Neuronal stem cell (in vitro differentiated cells): Measurements from ENCODE around the gene OSBPL2.
A peak's percentile ranks its signal among the peaks of the same experiment; 100 is the strongest.

ENCODE experiments used
- DNase-seq: peaks from one replicate; pipeline ENCODE4 v3.0.0-alpha.2; 2013; ENCODE audit warnings: low spot score
- H2AFZ ChIP-seq: one replicate; pipeline ENCODE4 v1.6.1; 2013; ENCODE audit warnings: mild to moderate bottlenecking, low read length, inconsistent platforms
- H2AK5ac ChIP-seq: 2 replicates; pipeline ENCODE4 v1.6.1; 2013; ENCODE audit warnings: low read depth, mild to moderate bottlenecking, inconsistent platforms, low read length, moderate library complexity, mixed read lengths
- H2BK120ac ChIP-seq: 2 replicates; pipeline ENCODE4 v1.6.1; 2013; ENCODE audit warnings: low read depth, mild to moderate bottlenecking, inconsistent platforms, low read length, moderate library complexity, mixed read lengths
- H2BK12ac ChIP-seq: one replicate; pipeline ENCODE4 v1.6.1; 2013; ENCODE audit warnings: low read length, inconsistent platforms
- H2BK15ac ChIP-seq: 2 replicates; pipeline ENCODE4 v1.6.1; 2013; ENCODE audit warnings: mild to moderate bottlenecking, low read length, inconsistent platforms, mixed read lengths
- H2BK5ac ChIP-seq: one replicate; pipeline ENCODE4 v1.6.1; 2013; ENCODE audit warnings: inconsistent platforms, mild to moderate bottlenecking, low read length, moderate library complexity
- H3K14ac ChIP-seq: one replicate; pipeline ENCODE4 v1.6.1; 2013; ENCODE audit warnings: low read length, inconsistent platforms
- H3K18ac ChIP-seq: 2 replicates; pipeline ENCODE4 v1.6.1; 2013; ENCODE audit warnings: low read length, inconsistent platforms
- H3K23ac ChIP-seq: 2 replicates; pipeline ENCODE4 v1.6.1; 2013; ENCODE audit warnings: low read depth, mild to moderate bottlenecking, mixed read lengths, low read length, inconsistent platforms; ENCODE audit not compliant: poor library complexity
- H3K27ac ChIP-seq: replicated peaks from 3 replicates; pipeline ENCODE4 v1.5.1; 2013; ENCODE audit warnings: low read length, inconsistent platforms
- H3K27me3 ChIP-seq, 3 experiments: 2 replicates each; pipeline ENCODE4 v1.6.1; 2013; ENCODE audit warnings: low read length in 3 of 3, mild to moderate bottlenecking in 2 of 3, inconsistent platforms in 1 of 3, low read depth in 1 of 3, mixed read lengths in 1 of 3, moderate library complexity in 1 of 3; ENCODE audit not compliant: control insufficient read depth in 3 of 3, insufficient read depth in 3 of 3
- H3K36me3 ChIP-seq, 2 donors: replicated peaks in 1 of 2; 2 replicates each; pipeline ENCODE4 v1.6.1; 2013; ENCODE audit warnings: low read length in 2 of 2; ENCODE audit not compliant: control insufficient read depth in 2 of 2, insufficient read depth in 2 of 2
- H3K4ac ChIP-seq: 2 replicates; pipeline ENCODE4 v1.6.1; 2013; ENCODE audit warnings: inconsistent platforms, mild to moderate bottlenecking, low read length, moderate library complexity
- H3K4me1 ChIP-seq, 2 donors: 1 replicate in 1 of 2; 2 replicates in 1 of 2; pipeline ENCODE4 v1.6.1; 2013; ENCODE audit warnings: low read length in 2 of 2, low read depth in 1 of 2; ENCODE audit not compliant: control insufficient read depth in 2 of 2, insufficient read depth in 1 of 2
- H3K4me2 ChIP-seq: one replicate; pipeline ENCODE4 v1.6.1; 2013; ENCODE audit warnings: mild to moderate bottlenecking, low read length, inconsistent platforms; ENCODE audit not compliant: insufficient read depth, poor library complexity, severe bottlenecking
- H3K4me3 ChIP-seq, 2 donors: 2 replicates each; pipeline ENCODE4 v1.5.1; 2013; ENCODE audit warnings: low read length in 2 of 2, mild to moderate bottlenecking in 2 of 2, inconsistent platforms in 1 of 2, moderate library complexity in 1 of 2
- H3K79me1 ChIP-seq: one replicate; pipeline ENCODE4 v1.6.1; 2013; ENCODE audit warnings: low read depth, mild to moderate bottlenecking, inconsistent platforms, low read length, moderate library complexity
- H3K9ac ChIP-seq: one replicate; pipeline ENCODE4 v1.6.1; 2013; ENCODE audit warnings: mild to moderate bottlenecking, low read depth, low read length, inconsistent platforms; ENCODE audit not compliant: poor library complexity
- H3K9me3 ChIP-seq, 2 donors: replicated peaks in 1 of 2; 2 replicates each; pipeline versions ENCODE3 to v1.6.1; 2013; ENCODE audit warnings: low read length in 2 of 2, mild to moderate bottlenecking in 2 of 2, inconsistent platforms in 1 of 2, low read depth in 1 of 2, mixed read lengths in 1 of 2, moderate library complexity in 1 of 2; ENCODE audit not compliant: control insufficient read depth in 2 of 2, insufficient read depth in 1 of 2
- H4K8ac ChIP-seq: one replicate; pipeline ENCODE4 v1.6.1; 2013; ENCODE audit warnings: low read depth, mild to moderate bottlenecking, inconsistent platforms, low read length, moderate library complexity
- H4K91ac ChIP-seq: one replicate; pipeline ENCODE4 v1.6.1; 2013; ENCODE audit warnings: low read length, low read depth, mild to moderate bottlenecking, inconsistent platforms; ENCODE audit not compliant: poor library complexity
- WGBS, 2 donors: extraction: QIAGEN DNeasy Blood & Tissue Kit; methylation state at CpG; one replicate each; pipeline ENCODE4 v1.1.7; 2013; ENCODE audit warnings: missing lambda C conversion rate in 2 of 2, mixed read lengths in 1 of 2; ENCODE audit not compliant: insufficient read length in 2 of 2, insufficient replicate concordance in 1 of 2; ENCODE audit errors: extremely low coverage in 2 of 2; 5-methylcytosine and 5-hydroxymethylcytosine counted together

The OSBPL2 gene

GRCh38 chr20:62196286-62196685 lies 42.0 kb upstream of the OSBPL2 start:
- H3K4ac ChIP-seq = no peak overlapping the region
- no CpG with 5 or more reads among the region's 10 CpGs for WGBS, 2 donors
- H4K91ac ChIP-seq = no peak overlapping the region
- no peaks in the 10 kb centered on the region for H3K4me1 ChIP-seq
- H4K8ac ChIP-seq = no peak overlapping the region
- H3K79me1 ChIP-seq = peaks cover 9% of the 10 kb centered on the region
- peaks cover 26 to 65% of the 10 kb centered on the region in 2 donors for H3K36me3 ChIP-seq
- H2BK12ac ChIP-seq = no peak overlapping the region
- H3K27me3 ChIP-seq = no peaks in the 10 kb centered on the region
- H2AFZ ChIP-seq = no peak overlapping the region
- H3K18ac ChIP-seq = no peak overlapping the region
- H3K23ac ChIP-seq = no peak overlapping the region
- H2BK15ac ChIP-seq = no peak overlapping the region
- no peak for DNase-seq
- no peak overlapping the region for H3K9ac ChIP-seq
- no peak overlapping the region for H3K27ac ChIP-seq
- H3K4me2 ChIP-seq = no peak overlapping the region
- no peak overlapping the region for H3K14ac ChIP-seq
- H3K4me3 ChIP-seq = no peak overlapping the region
- no peak overlapping the region for H2BK120ac ChIP-seq
- H2BK5ac ChIP-seq = no peak overlapping the region
- no peaks in the 10 kb centered on the region for H3K9me3 ChIP-seq
- H2AK5ac ChIP-seq = no peak overlapping the region

GRCh38 chr20:62197311-62197710 lies 41.0 kb upstream of the OSBPL2 start:
- Histone ChIP-seq H3K14ac (no peak overlapping the region), H3K4me2 (no peak overlapping the region), H3K9ac (no peak overlapping the region), H2AFZ (no peak overlapping the region), H2BK12ac (no peak overlapping the region), H2AK5ac (no peak overlapping the region), H2BK15ac (no peak overlapping the region), H3K27ac (no peak overlapping the region), H3K23ac (no peak overlapping the region), H3K18ac (no peak overlapping the region), H4K8ac (no peak overlapping the region), H3K4me1 (no peaks in the 10 kb centered on the region), H2BK5ac (no peak overlapping the region), H3K36me3 (peaks cover 35 to 74% of the 10 kb centered on the region in 2 donors), H3K4me3 (no peak overlapping the region), H3K79me1 (peaks cover 7% of the 10 kb centered on the region), H3K9me3 (peaks cover 0 to 2% of the 10 kb centered on the region in 2 donors), H3K27me3 (no peaks in the 10 kb centered on the region), H3K4ac (no peak overlapping the region), H2BK120ac (no peak overlapping the region), H4K91ac (no peak overlapping the region)
- DNase-seq = no peak
- WGBS, 2 donors = no CpG with 5 or more reads among the region's 9 CpGs

- Histone ChIP-seq H3K4me1 (no peaks in the 10 kb centered on the region), H3K9me3 (peaks cover 0 to 2% of the 10 kb centered on the region in 2 donors), H2AK5ac (no peak overlapping the region), H3K27ac (no peak overlapping the region), H2AFZ (no peak overlapping the region), H3K4me3 (no peak overlapping the region), H3K4ac (no peak overlapping the region), H2BK15ac (no peak overlapping the region), H3K23ac (no peak overlapping the region), H2BK5ac (no peak overlapping the region), H3K79me1 (peaks cover 4% of the 10 kb centered on the region), H4K91ac (no peak overlapping the region), H3K9ac (no peak overlapping the region), H3K27me3 (no peaks in the 10 kb centered on the region), H2BK12ac (no peak overlapping the region), H3K36me3 (peaks cover 35 to 76% of the 10 kb centered on the region in 2 donors), H3K14ac (no peak overlapping the region), H3K4me2 (no peak overlapping the region), H4K8ac (no peak overlapping the region), H3K18ac (no peak overlapping the region), H2BK120ac (no peak overlapping the region)
- no peak for DNase-seq
- WGBS, 2 donors = no CpG with 5 or more reads among the region's 18 CpGs
Observed at GRCh38 chr20:62197801-62198200, 40.5 kb upstream of the OSBPL2 start.

- peaks cover 0 to 2% of the 10 kb centered on the region in 2 donors for H3K9me3 ChIP-seq
- H3K9ac ChIP-seq = no peak overlapping the region
- no peak overlapping the region for H2BK120ac ChIP-seq
- H3K27ac ChIP-seq = no peak overlapping the region
- H3K23ac ChIP-seq = peak overlapping the region; percentile 86
- peaks cover 4% of the 10 kb centered on the region for H3K79me1 ChIP-seq
- H3K4ac ChIP-seq = no peak overlapping the region
- no peak for DNase-seq
- H3K4me1 ChIP-seq = no peaks in the 10 kb centered on the region
- H2AFZ ChIP-seq = no peak overlapping the region
- H3K27me3 ChIP-seq = no peaks in the 10 kb centered on the region
- no CpG with 5 or more reads among the region's 17 CpGs for WGBS, 2 donors
- peak overlapping the region; percentile 19 for H4K8ac ChIP-seq
- peaks cover 35 to 75% of the 10 kb centered on the region in 2 donors for H3K36me3 ChIP-seq
- H2BK12ac ChIP-seq = no peak overlapping the region
- H3K4me2 ChIP-seq = no peak overlapping the region
- no peak overlapping the region for H2BK15ac ChIP-seq
- H3K4me3 ChIP-seq = no peak overlapping the region
- H3K14ac ChIP-seq = no peak overlapping the region
- no peak overlapping the region for H4K91ac ChIP-seq
- H2AK5ac ChIP-seq = no peak overlapping the region
- H3K18ac ChIP-seq = no peak overlapping the region
- no peak overlapping the region for H2BK5ac ChIP-seq
Observed at GRCh38 chr20:62198496-62198895, 39.8 kb upstream of the OSBPL2 start.
